T-cell (primary cell): ENCODE data around the gene TNNT2. TPM values are rescaled to one million over a fixed set of nuclear protein-coding genes. Genes with fewer than 3 reads are reported as not detected.

Source experiments
- ATAC-seq, 4 experiments: fragments of 200-7000 bp in 3 of 4; fragments of 150-1000 bp in 1 of 4; cut with Tn5 transposase; replicated peaks in 1 of 4; 1 replicate in 3 of 4; 2 replicates in 1 of 4; pipeline ENCODE4 v1.10.0; 2021; ENCODE audit warnings: moderate library complexity in 3 of 4, mild to moderate bottlenecking in 2 of 4, moderate number of reproducible peaks in 1 of 4
- CTCF ChIA-PET, 2 donors: fragments of 300-600 bp; sonication (Branson Sonifier 250); formaldehyde crosslinking; loops; one replicate each; lab custom pipeline; 2022; ENCODE audit warnings: antibody characterized with exemption in 2 of 2; lab: Charles Lee
- POLR2A ChIA-PET, 2 donors: fragments of 300-600 bp; sonication (Branson Sonifier 250); formaldehyde crosslinking; loops; one replicate each; lab custom pipeline; 2022; ENCODE audit warnings: antibody characterized with exemption in 2 of 2; lab: Charles Lee
- DNase-seq, 35 experiments: peaks; one replicate each; pipeline versions ENCODE4 v3.0.0 to v3.0.0-alpha.2; 2013 to 2023
- H3K27ac ChIP-seq: one replicate; pipeline ENCODE4 v1.5.1; 2013; ENCODE audit warnings: low read length
- H3K27me3 ChIP-seq, 2 experiments: replicated peaks in 1 of 2; 1 replicate in 1 of 2; 2 replicates in 1 of 2; pipeline versions ENCODE4 v1.6.1 to v1.7.0; 2013; ENCODE audit warnings: low read length in 1 of 2, mixed read lengths in 1 of 2; ENCODE audit not compliant: control insufficient read depth in 2 of 2, insufficient read depth in 2 of 2; ENCODE audit errors: extremely low read depth in 1 of 2
- H3K36me3 ChIP-seq, 2 donors: 1 replicate in 1 of 2; 2 replicates in 1 of 2; pipeline versions ENCODE4 v1.6.1 to v1.7.0; 2013; ENCODE audit warnings: low read length in 1 of 2; ENCODE audit not compliant: control insufficient read depth in 2 of 2, insufficient read depth in 1 of 2; ENCODE audit errors: extremely low read depth in 1 of 2
- H3K4me1 ChIP-seq, 2 experiments: 1 replicate in 1 of 2; 2 replicates in 1 of 2; pipeline versions ENCODE4 v1.6.1 to v1.7.0; 2013; ENCODE audit warnings: low read length in 2 of 2, mixed read lengths in 1 of 2; ENCODE audit not compliant: insufficient read depth in 2 of 2, control insufficient read depth in 1 of 2; ENCODE audit errors: extremely low read depth in 1 of 2
- H3K4me3 ChIP-seq, 2 donors: 1 replicate in 1 of 2; 2 replicates in 1 of 2; pipeline versions ENCODE4 v1.5.1 to v1.7.0; 2013; ENCODE audit warnings: mild to moderate bottlenecking in 2 of 2, low read length in 1 of 2, moderate library complexity in 1 of 2; ENCODE audit not compliant: control insufficient read depth in 1 of 2; ENCODE audit errors: extremely low read depth in 1 of 2
- H3K9me3 ChIP-seq: 2 replicates; pipeline ENCODE4 v1.7.0; 2013
- H3K27ac Mint-ChIP-seq, 2 donors: one replicate each; pipeline ENCODE4 v1.8.0; 2020 to 2021; ENCODE audit warnings: mild to moderate bottlenecking in 2 of 2, mixed read lengths in 2 of 2
- H3K27me3 Mint-ChIP-seq, 2 donors: one replicate each; pipeline ENCODE4 v1.8.0; 2021 to 2022; ENCODE audit warnings: mixed read lengths in 2 of 2
- H3K36me3 Mint-ChIP-seq: one replicate; pipeline ENCODE4 v1.8.0; 2021; ENCODE audit warnings: mixed read lengths
- H3K4me1 Mint-ChIP-seq, 3 donors: one replicate each; pipeline ENCODE4 v1.8.0; 2020 to 2022; ENCODE audit warnings: mixed read lengths in 3 of 3, mild to moderate bottlenecking in 1 of 3
- H3K4me3 Mint-ChIP-seq, 3 donors: one replicate each; pipeline ENCODE4 v1.8.0; 2020 to 2022; ENCODE audit warnings: mild to moderate bottlenecking in 3 of 3, mixed read lengths in 3 of 3, moderate library complexity in 3 of 3
- H3K9me3 Mint-ChIP-seq, 3 donors: one replicate each; pipeline ENCODE4 v1.8.0; 2020 to 2022; ENCODE audit warnings: mixed read lengths in 3 of 3
- WGBS: methylation state at CpG from one replicate; pipeline ENCODE4 v1.1.5; 2013; ENCODE audit warnings: missing lambda C conversion rate; ENCODE audit not compliant: insufficient coverage; 5-methylcytosine and 5-hydroxymethylcytosine counted together
- total RNA-seq, 35 experiments: library from RNA in 6 of 35; stranded (reverse) in 6 of 35; fragments of 120-200 nt in 1 of 35; gene quantifications; one replicate each; pipeline versions ENCODE4 v1.2.1 to v1.2.4 and lab custom pipeline; 2013 to 2026

The TNNT2 gene
- total RNA-seq, 5 donors from 2014 or later (not counting 1 experiment from before 2014, with no cell fraction given): not detected

- DNase-seq: no peak
- H3K36me3 Mint-ChIP-seq: no peaks in the 10 kb centered on the region
- no peaks in the 10 kb centered on the region for H3K9me3 Mint-ChIP-seq
- ChIA-PET POLR2A (no interaction called here), CTCF (interaction anchor here in 1 of 2 donors (0.9 kb wide), 1 partner anchor 18 kb away, joined by 3 read pairs; no protein-coding TSS in a partner anchor)
- Histone ChIP-seq H3K9me3 (no peaks in the 10 kb centered on the region), H3K27me3 (peaks cover 0 to 34% of the 10 kb centered on the region in 2 experiments), H3K4me3 (no peak overlapping the region), H3K4me1 (no peaks in the 10 kb centered on the region), H3K27ac (no peak overlapping the region), H3K36me3 (no peaks in the 10 kb centered on the region)
- H3K27ac Mint-ChIP-seq: no peak overlapping the region
- peaks cover 31 to 32% of the 10 kb centered on the region in 2 donors for H3K27me3 Mint-ChIP-seq
- no peak overlapping the region for H3K4me3 Mint-ChIP-seq
- no peak for ATAC-seq
- 6% methylated on average over 3 of the region's 3 CpGs for WGBS
- H3K4me1 Mint-ChIP-seq: no peaks in the 10 kb centered on the region
Observed at GRCh38 chr1:201393076-201393475, 15.6 kb upstream of the TNNT2 start.

GRCh38 chr1:201391651-201392511, 14.4 kb upstream of the TNNT2 start:
- CTCF ChIA-PET: no interaction called here

GRCh38 chr1:201391225-201391624, 13.7 kb upstream of the TNNT2 start:
- Mint-ChIP-seq H3K9me3 (no peaks in the 10 kb centered on the region), H3K4me1 (no peaks in the 10 kb centered on the region), H3K36me3 (no peaks in the 10 kb centered on the region), H3K27ac (no peak overlapping the region), H3K4me3 (no peak overlapping the region), H3K27me3 (peaks cover 28 to 33% of the 10 kb centered on the region in 2 donors)
- Histone ChIP-seq H3K4me1 (no peaks in the 10 kb centered on the region), H3K27ac (no peak overlapping the region), H3K36me3 (no peaks in the 10 kb centered on the region), H3K27me3 (peaks cover 0 to 23% of the 10 kb centered on the region in 2 experiments), H3K9me3 (no peaks in the 10 kb centered on the region), H3K4me3 (no peak overlapping the region)
- ChIA-PET POLR2A (no interaction called here), CTCF (no interaction called here)
- DNase-seq: no peak
- 29% methylated on average over 1 of the region's 1 CpG for WGBS
- ATAC-seq: no peak

More at GRCh38 chr1:201391651-201392511, 14.4 kb upstream of the TNNT2 start:
- no peak overlapping the region for H3K4me3 ChIP-seq
- Mint-ChIP-seq H3K36me3 (no peaks in the 10 kb centered on the region), H3K27ac (no peak overlapping the region), H3K4me1 (no peaks in the 10 kb centered on the region), H3K9me3 (no peaks in the 10 kb centered on the region), H3K4me3 (no peak overlapping the region), H3K27me3 (peaks cover 30 to 33% of the 10 kb centered on the region in 2 donors)
- no peaks in the 10 kb centered on the region for H3K36me3 ChIP-seq
- H3K27ac ChIP-seq: no peak overlapping the region
- DNase-seq (no peak), ATAC-seq (no peak)
- WGBS: 77% methylated on average over 6 of the region's 9 CpGs
- no peaks in the 10 kb centered on the region for H3K9me3 ChIP-seq
- no peaks in the 10 kb centered on the region for H3K4me1 ChIP-seq
- H3K27me3 ChIP-seq: peaks cover 0 to 26% of the 10 kb centered on the region in 2 experiments
- POLR2A ChIA-PET: no interaction called here

- no peak overlapping the region for H3K27ac Mint-ChIP-seq
- H3K27me3 ChIP-seq: peaks cover 0 to 25% of the 10 kb centered on the region in 2 experiments
- no peak overlapping the region for H3K4me3 ChIP-seq
- DNase-seq (no peak), ATAC-seq (no peak)
- no peak overlapping the region for H3K27ac ChIP-seq
- H3K27me3 Mint-ChIP-seq: peaks cover 26 to 32% of the 10 kb centered on the region in 2 donors
- H3K36me3 ChIP-seq: no peaks in the 10 kb centered on the region
- H3K9me3 Mint-ChIP-seq: no peaks in the 10 kb centered on the region
- no peaks in the 10 kb centered on the region for H3K4me1 Mint-ChIP-seq
- WGBS: 74% methylated on average over 2 of the region's 12 CpGs
- H3K36me3 Mint-ChIP-seq: no peaks in the 10 kb centered on the region
- H3K4me3 Mint-ChIP-seq: no peak overlapping the region
- H3K9me3 ChIP-seq: no peaks in the 10 kb centered on the region
- ChIA-PET POLR2A (no interaction called here), CTCF (no interaction called here)
- no peaks in the 10 kb centered on the region for H3K4me1 ChIP-seq
Observed at GRCh38 chr1:201389051-201389450, 11.6 kb upstream of the TNNT2 start.

- no peak for ATAC-seq
- no peaks in the 10 kb centered on the region for H3K4me1 ChIP-seq
- H3K27ac ChIP-seq: no peak overlapping the region
- no peaks in the 10 kb centered on the region for H3K9me3 Mint-ChIP-seq
- H3K36me3 Mint-ChIP-seq: no peaks in the 10 kb centered on the region
- 84% methylated on average over 8 of the region's 8 CpGs for WGBS
- POLR2A ChIA-PET: no interaction called here
- peaks cover 15 to 26% of the 10 kb centered on the region in 2 donors for H3K27me3 Mint-ChIP-seq
- H3K9me3 ChIP-seq: no peaks in the 10 kb centered on the region
- CTCF ChIA-PET: no interaction called here
- H3K27ac Mint-ChIP-seq: no peak overlapping the region
- no peaks in the 10 kb centered on the region for H3K36me3 ChIP-seq
- peaks cover 0 to 37% of the 10 kb centered on the region in 2 experiments for H3K27me3 ChIP-seq
- no peak overlapping the region for H3K4me3 Mint-ChIP-seq
- no peaks in the 10 kb centered on the region for H3K4me1 Mint-ChIP-seq
- DNase-seq: no peak
- no peak overlapping the region for H3K4me3 ChIP-seq
Observed at GRCh38 chr1:201386208-201386607, 8.7 kb upstream of the TNNT2 start.

GRCh38 chr1:201385299-201385891, 7.9 kb upstream of the TNNT2 start:
- 51% methylated on average over 4 of the region's 8 CpGs for WGBS
- peaks cover 15 to 28% of the 10 kb centered on the region in 2 donors for H3K27me3 Mint-ChIP-seq
- H3K4me1 Mint-ChIP-seq: no peaks in the 10 kb centered on the region
- ATAC-seq: peak in 3 of 4 experiments; percentile 41 to 61 (median 55)
- DNase-seq: peak in 16 of 35 experiments; percentile 1 to 29 (median 13)
- no peak overlapping the region for H3K27ac Mint-ChIP-seq
- peaks cover 0 to 34% of the 10 kb centered on the region in 2 experiments for H3K27me3 ChIP-seq
- no peak overlapping the region for H3K4me3 Mint-ChIP-seq
- no peak overlapping the region for H3K27ac ChIP-seq
- H3K4me3 ChIP-seq: no peak overlapping the region
- POLR2A ChIA-PET: no interaction called here
- H3K9me3 Mint-ChIP-seq: no peaks in the 10 kb centered on the region
- H3K36me3 Mint-ChIP-seq: no peaks in the 10 kb centered on the region
- H3K36me3 ChIP-seq: no peaks in the 10 kb centered on the region
- H3K9me3 ChIP-seq: no peaks in the 10 kb centered on the region
- CTCF ChIA-PET: no interaction called here
- H3K4me1 ChIP-seq: no peaks in the 10 kb centered on the region
